ENCODE data around the gene OR2C3. TPM values are rescaled to one million over a fixed set of nuclear protein-coding genes. Genes with fewer than 3 reads are reported as not detected.

The OR2C3 gene
- total RNA-seq, 4 donors from 2014 or later: not detected

GRCh38 chr1:247542811-247543210 lies 6.6 kb upstream of the OR2C3 start:
- in situ Hi-C loops (cut with MboI; ENCODE audit: low pct_ligation_motif_present in 1 of 4, low pct_unique_long_range_greater_than_20kb in 1 of 4, low sequenced_read_pairs in 3 of 4) (no loop called here), intact Hi-C loops (cut with DNase I; ENCODE audit: low total_unique reads) (no loop called here)
- TF ChIP-seq POLR2A (IDR thresholded peaks at IDR 0.05) (no peak), CTCF (IDR thresholded peaks at IDR 0.05) (no peak), EP300 (IDR thresholded peaks at IDR 0.05; ENCODE audit: low read depth) (no peak), POLR2AphosphoS5 (IDR thresholded peaks at IDR 0.05) (no peak)
- no peaks in the 10 kb centered on the region for H3K9me3 ChIP-seq
- no peak overlapping the region for H3K4me3 ChIP-seq
- no peak for DNase-seq
- no peaks in the 10 kb centered on the region for H3K36me3 ChIP-seq
- H3K27ac ChIP-seq: no peak overlapping the region
- WGBS, 2 donors (ENCODE audit: low coverage in 1 of 2): 36 to 43% methylated on average over 2 to 3 of the region's 3 CpGs
- H3K4me1 ChIP-seq: no peaks in the 10 kb centered on the region
- no peaks in the 10 kb centered on the region for H3K27me3 ChIP-seq

- WGBS, 2 donors (ENCODE audit: low coverage in 1 of 2): 32 to 53% methylated on average over 7 of the region's 7 CpGs
- intact Hi-C loops (cut with DNase I; ENCODE audit: low total_unique reads): no loop called here
These were observed 4.3 kb upstream of the OR2C3 start for GRCh38 chr1:247540581-247540980.

GRCh38 chr1:247539215-247539614 lies 3.0 kb upstream of the OR2C3 start:
- no peaks in the 10 kb centered on the region for H3K27me3 ChIP-seq
- in situ Hi-C loops (cut with MboI; ENCODE audit: low pct_ligation_motif_present in 1 of 4, low pct_unique_long_range_greater_than_20kb in 1 of 4, low sequenced_read_pairs in 3 of 4) (no loop called here), intact Hi-C loops (cut with DNase I; ENCODE audit: low total_unique reads) (no loop called here)
- H3K4me3 ChIP-seq: no peak overlapping the region
- H3K9me3 ChIP-seq: no peaks in the 10 kb centered on the region
- DNase-seq: no peak
- no peak for TF ChIP-seq CTCF (IDR thresholded peaks at IDR 0.05)
- no peak for TF ChIP-seq POLR2A (IDR thresholded peaks at IDR 0.05)
- no peak for TF ChIP-seq POLR2AphosphoS5 (IDR thresholded peaks at IDR 0.05)
- no peak for TF ChIP-seq EP300 (IDR thresholded peaks at IDR 0.05; ENCODE audit: low read depth)
- no peak overlapping the region for H3K27ac ChIP-seq
- no peaks in the 10 kb centered on the region for H3K36me3 ChIP-seq
- 67 to 70% methylated on average over 6 of the region's 6 CpGs for WGBS, 2 donors (ENCODE audit: low coverage in 1 of 2)
- H3K4me1 ChIP-seq: no peaks in the 10 kb centered on the region

More at GRCh38 chr1:247540581-247540980, 4.3 kb upstream of the OR2C3 start:
- in situ Hi-C loops (cut with MboI; ENCODE audit: low pct_ligation_motif_present in 1 of 4, low pct_unique_long_range_greater_than_20kb in 1 of 4, low sequenced_read_pairs in 3 of 4): no loop called here
- Histone ChIP-seq H3K4me1 (no peaks in the 10 kb centered on the region), H3K36me3 (no peaks in the 10 kb centered on the region), H3K4me3 (no peak overlapping the region), H3K27ac (no peak overlapping the region), H3K9me3 (no peaks in the 10 kb centered on the region), H3K27me3 (no peaks in the 10 kb centered on the region)
- TF ChIP-seq EP300 (IDR thresholded peaks at IDR 0.05; ENCODE audit: low read depth): no peak
- no peak for TF ChIP-seq POLR2AphosphoS5 (IDR thresholded peaks at IDR 0.05)
- no peak for TF ChIP-seq POLR2A (IDR thresholded peaks at IDR 0.05)
- DNase-seq: no peak

- no peak overlapping the region for H3K27ac ChIP-seq
- no peaks in the 10 kb centered on the region for H3K27me3 ChIP-seq
- TF ChIP-seq POLR2A (IDR thresholded peaks at IDR 0.05) (no peak), POLR2AphosphoS5 (IDR thresholded peaks at IDR 0.05) (no peak), CTCF (IDR thresholded peaks at IDR 0.05) (no peak), EP300 (IDR thresholded peaks at IDR 0.05; ENCODE audit: low read depth) (no peak)
- H3K4me3 ChIP-seq: no peak overlapping the region
- in situ Hi-C loops (cut with MboI; ENCODE audit: low pct_ligation_motif_present in 1 of 4, low pct_unique_long_range_greater_than_20kb in 1 of 4, low sequenced_read_pairs in 3 of 4): no loop called here
- H3K9me3 ChIP-seq: no peaks in the 10 kb centered on the region
- no peaks in the 10 kb centered on the region for H3K36me3 ChIP-seq
- intact Hi-C loops (cut with DNase I; ENCODE audit: low total_unique reads): no loop called here
- WGBS, 2 donors (ENCODE audit: low coverage in 1 of 2): 68 to 85% methylated on average over 3 to 5 of the region's 5 CpGs
- no peaks in the 10 kb centered on the region for H3K4me1 ChIP-seq
- DNase-seq: no peak
These were observed 2.3 kb upstream of the OR2C3 start for GRCh38 chr1:247538561-247538960.

GRCh38 chr1:247535402-247535801 lies 838 bp downstream of the OR2C3 start:
- Histone ChIP-seq H3K36me3 (no peaks in the 10 kb centered on the region), H3K27ac (no peak overlapping the region), H3K4me3 (no peak overlapping the region), H3K27me3 (no peaks in the 10 kb centered on the region), H3K9me3 (no peaks in the 10 kb centered on the region), H3K4me1 (no peaks in the 10 kb centered on the region)
- in situ Hi-C loops (cut with MboI; ENCODE audit: low pct_ligation_motif_present in 1 of 4, low pct_unique_long_range_greater_than_20kb in 1 of 4, low sequenced_read_pairs in 3 of 4): no loop called here
- DNase-seq: no peak
- 45 to 54% methylated on average over 2 to 3 of the region's 3 CpGs for WGBS, 2 donors (ENCODE audit: low coverage in 1 of 2)
- TF ChIP-seq CTCF (IDR thresholded peaks at IDR 0.05) (no peak), EP300 (IDR thresholded peaks at IDR 0.05; ENCODE audit: low read depth) (no peak), POLR2A (IDR thresholded peaks at IDR 0.05) (no peak), POLR2AphosphoS5 (IDR thresholded peaks at IDR 0.05) (no peak)
- intact Hi-C loops (cut with DNase I; ENCODE audit: low total_unique reads): no loop called here

Data from transverse colon (tissue), 4 donors.